Upper lobe of right lung (tissue), 1 donor: ENCODE measurements around the gene TMEM101. TPM values are rescaled to one million over a fixed set of nuclear protein-coding genes. Genes with fewer than 3 reads are reported as not detected.
"Not testable (repeated sequence)": the region's sequence is repeated elsewhere in the genome, so short reads cannot be mapped to it uniquely, and the experiment has no call there.

ENCODE experiments used
- ATAC-seq: fragments of 200-7000 bp; cut with Tn5 transposase; one replicate; pipeline ENCODE4 v1.9.1; 2020; ENCODE audit warnings: mild to moderate bottlenecking, moderate library complexity
- DNase-seq: peaks from one replicate; pipeline ENCODE4 v3.0.0-alpha.2; 2020
- H3K27ac ChIP-seq: fragments of 200-600 bp; one replicate; pipeline ENCODE4 v1.8.0; 2022
- H3K27me3 ChIP-seq: fragments of 200-600 bp; one replicate; pipeline ENCODE4 v1.8.0; 2022; ENCODE audit warnings: mild to moderate bottlenecking
- H3K36me3 ChIP-seq: fragments of 200-600 bp; one replicate; pipeline ENCODE4 v1.8.0; 2022
- H3K4me1 ChIP-seq: fragments of 200-600 bp; one replicate; pipeline ENCODE4 v1.8.0; 2022
- H3K4me3 ChIP-seq: fragments of 200-600 bp; one replicate; pipeline ENCODE4 v1.8.0; 2022; ENCODE audit warnings: mild to moderate bottlenecking
- H3K9me3 ChIP-seq: fragments of 200-600 bp; one replicate; pipeline ENCODE4 v1.8.0; 2022
- intact Hi-C: fragments of 100-400 bp; cut with DNase I; formaldehyde crosslinking; loops from one replicate; pipeline ENCODE4 v1.11.0; 2022
- total RNA-seq: library from RNA; stranded (reverse); fragmentation: NEBNext Ultra II Directional; extraction: Animal tissue kit (Norgen Biotek cat#: 25700); gene quantifications from one replicate; pipeline ENCODE4 v1.2.1, GENCODE V29; 2021
- TF ChIP-seq, protein P1 (sequence below): fragments of 200-600 bp; IDR thresholded peaks from one replicate; pipeline ENCODE4 v1.8.0; 2022; ENCODE audit warnings: antibody characterized with exemption
- donor health status: DM: no; HTN: yes; CAD: no; lungs with severe emphysema.

The TMEM101 gene
- total RNA-seq, 1 donor from 2014 or later = 27.4 TPM

DNA sequence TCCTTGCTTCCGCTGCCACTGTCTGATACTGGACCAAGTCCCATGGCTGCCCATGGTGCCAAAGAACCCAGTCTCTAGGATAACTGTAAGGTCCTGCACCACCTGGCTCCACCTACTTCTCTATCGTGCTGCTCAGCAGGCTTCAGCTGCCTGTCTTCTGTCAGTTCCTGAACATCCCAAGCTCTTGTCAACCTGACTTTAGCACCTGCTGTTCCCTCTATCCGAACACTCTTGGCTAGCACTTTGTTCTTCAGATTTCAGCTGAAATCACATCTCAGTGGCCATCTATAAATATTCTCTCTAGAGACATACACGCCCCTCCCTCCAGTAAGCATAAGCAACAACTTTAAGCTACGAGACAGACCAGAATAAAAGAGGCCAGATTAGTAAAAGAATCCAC lies 15.0 kb upstream of the TMEM101 start:
- Histone ChIP-seq H3K36me3 (peaks cover 19% of the 10 kb centered on the region), H3K27ac (no peak overlapping the region)
- intact Hi-C loops = no loop called here

GRCh38 chr17:44024853-44025252 lies 10.1 kb upstream of the TMEM101 start:
- Histone ChIP-seq H3K27me3 (no peaks in the 10 kb centered on the region), H3K9me3 (no peaks in the 10 kb centered on the region), H3K4me3 (no peak overlapping the region), H3K4me1 (no peaks in the 10 kb centered on the region), H3K27ac (no peak overlapping the region), H3K36me3 (no peaks in the 10 kb centered on the region)
- intact Hi-C loops = no loop called here
- TF ChIP-seq, protein P1, sequence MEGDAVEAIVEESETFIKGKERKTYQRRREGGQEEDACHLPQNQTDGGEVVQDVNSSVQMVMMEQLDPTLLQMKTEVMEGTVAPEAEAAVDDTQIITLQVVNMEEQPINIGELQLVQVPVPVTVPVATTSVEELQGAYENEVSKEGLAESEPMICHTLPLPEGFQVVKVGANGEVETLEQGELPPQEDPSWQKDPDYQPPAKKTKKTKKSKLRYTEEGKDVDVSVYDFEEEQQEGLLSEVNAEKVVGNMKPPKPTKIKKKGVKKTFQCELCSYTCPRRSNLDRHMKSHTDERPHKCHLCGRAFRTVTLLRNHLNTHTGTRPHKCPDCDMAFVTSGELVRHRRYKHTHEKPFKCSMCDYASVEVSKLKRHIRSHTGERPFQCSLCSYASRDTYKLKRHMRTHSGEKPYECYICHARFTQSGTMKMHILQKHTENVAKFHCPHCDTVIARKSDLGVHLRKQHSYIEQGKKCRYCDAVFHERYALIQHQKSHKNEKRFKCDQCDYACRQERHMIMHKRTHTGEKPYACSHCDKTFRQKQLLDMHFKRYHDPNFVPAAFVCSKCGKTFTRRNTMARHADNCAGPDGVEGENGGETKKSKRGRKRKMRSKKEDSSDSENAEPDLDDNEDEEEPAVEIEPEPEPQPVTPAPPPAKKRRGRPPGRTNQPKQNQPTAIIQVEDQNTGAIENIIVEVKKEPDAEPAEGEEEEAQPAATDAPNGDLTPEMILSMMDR = no peak
- DNase-seq (no peak), ATAC-seq (no peak)

More for the DNA sequence above, 15.0 kb upstream of the TMEM101 start:
- no peak for DNase-seq
- Histone ChIP-seq H3K9me3 (no peaks in the 10 kb centered on the region), H3K27me3 (no peaks in the 10 kb centered on the region), H3K4me3 (no peak overlapping the region), H3K4me1 (no peaks in the 10 kb centered on the region)
- TF ChIP-seq, protein P1 = no peak
- no peak for ATAC-seq

DNA sequence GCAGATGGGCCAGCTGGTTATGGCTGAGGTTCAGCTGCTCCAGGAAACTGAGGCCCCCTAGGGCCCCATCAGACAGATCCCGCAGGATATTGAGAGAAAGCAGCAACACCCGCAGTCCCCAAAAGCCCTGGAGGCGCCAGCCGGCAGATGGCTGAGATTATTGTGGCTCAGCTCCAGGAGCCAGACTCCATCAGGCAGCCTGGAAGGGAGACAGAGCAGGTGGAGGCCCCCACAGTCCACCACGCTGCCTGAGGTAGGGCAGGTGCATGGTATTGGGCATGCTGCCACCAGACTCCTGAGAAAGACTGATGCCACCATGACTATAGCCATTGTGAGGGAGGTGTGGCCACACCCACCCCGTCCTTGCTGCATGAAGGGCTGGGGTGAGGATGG lies 9.5 kb upstream of the TMEM101 start:
- TF ChIP-seq, protein P1 = no peak
- Histone ChIP-seq H3K9me3 (no peaks in the 10 kb centered on the region), H3K4me1 (no peaks in the 10 kb centered on the region), H3K27me3 (no peaks in the 10 kb centered on the region), H3K36me3 (no peaks in the 10 kb centered on the region), H3K4me3 (no peak overlapping the region), H3K27ac (no peak overlapping the region)
- ATAC-seq (peak; percentile 12), DNase-seq (no peak)
- intact Hi-C loops = no loop called here

- Histone ChIP-seq H3K36me3 (no peaks in the 10 kb centered on the region), H3K4me3 (no peak overlapping the region), H3K27me3 (no peaks in the 10 kb centered on the region), H3K9me3 (no peaks in the 10 kb centered on the region), H3K4me1 (no peaks in the 10 kb centered on the region), H3K27ac (no peak overlapping the region)
- no peak for DNase-seq
- peak; percentile 27 for ATAC-seq
- intact Hi-C loops = no loop called here
- TF ChIP-seq, protein P1 = no peak
Observed at GRCh38 chr17:44023545-44024270, 8.9 kb upstream of the TMEM101 start.

DNA sequence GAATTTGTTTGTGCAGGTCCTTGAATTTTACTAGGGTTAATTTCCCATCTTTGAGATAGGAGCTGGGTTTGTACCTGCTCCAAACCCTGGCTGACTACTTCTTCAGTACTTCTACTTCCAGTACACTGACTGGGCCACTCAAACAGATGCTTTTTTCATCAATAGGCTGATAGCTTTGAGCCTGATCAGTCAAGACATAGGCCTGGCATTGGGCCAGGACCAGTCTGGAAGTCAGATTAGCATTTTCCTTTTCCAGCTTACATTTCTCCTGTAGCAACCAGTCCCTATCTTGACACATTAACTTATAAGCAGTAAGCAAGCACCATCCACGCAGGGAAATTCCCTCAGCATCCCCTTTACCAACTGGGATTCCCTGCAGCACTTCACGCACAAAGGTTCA lies 7.5 kb upstream of the TMEM101 start:
- Histone ChIP-seq H3K4me1 (no peaks in the 10 kb centered on the region), H3K27ac (no peak overlapping the region), H3K4me3 (no peak overlapping the region), H3K27me3 (no peaks in the 10 kb centered on the region), H3K9me3 (no peaks in the 10 kb centered on the region), H3K36me3 (no peaks in the 10 kb centered on the region)
- ATAC-seq (no peak), DNase-seq (no peak)
- intact Hi-C loops = no loop called here
- TF ChIP-seq, protein P1 = no peak

DNA sequence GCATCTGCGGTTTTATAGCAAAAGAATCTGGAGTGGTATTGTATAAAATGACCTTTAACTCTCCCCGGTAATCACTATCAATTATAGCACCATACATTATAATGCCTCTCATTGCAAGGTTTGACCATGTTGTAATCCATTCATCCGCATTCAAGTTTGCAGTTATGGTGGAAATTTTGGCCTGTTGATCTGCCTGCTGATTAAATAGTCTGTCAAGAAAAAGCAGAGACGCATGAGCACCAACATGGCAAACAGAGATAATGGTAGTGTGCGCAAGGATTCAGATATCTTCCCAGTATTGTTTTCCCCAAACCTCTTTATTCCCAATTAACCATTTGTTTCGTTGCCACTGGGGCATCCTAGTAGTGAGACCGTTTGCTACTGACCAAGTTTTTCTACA lies 6.5 kb upstream of the TMEM101 start:
- H3K27ac ChIP-seq, DNase-seq, H3K27me3 ChIP-seq, H3K4me3 ChIP-seq, H3K36me3 ChIP-seq, intact Hi-C loops, ATAC-seq, H3K4me1 ChIP-seq, H3K9me3 ChIP-seq: not testable (repeated sequence)
